GM21737 (cell line): ENCODE data around the gene EZR.
"Not testable (repeated sequence)": the region's sequence is repeated elsewhere in the genome, so short reads cannot be mapped to it uniquely, and the experiment has no call there.

ENCODE experiments used
- ATAC-seq: cut with Tn5 transposase; IDR thresholded peaks from one replicate; pipeline ENCODE4 v1.9.1; 2021; ENCODE audit warnings: mild to moderate bottlenecking, moderate library complexity; ENCODE audit not compliant: unreplicated experiment

The EZR gene

DNA sequence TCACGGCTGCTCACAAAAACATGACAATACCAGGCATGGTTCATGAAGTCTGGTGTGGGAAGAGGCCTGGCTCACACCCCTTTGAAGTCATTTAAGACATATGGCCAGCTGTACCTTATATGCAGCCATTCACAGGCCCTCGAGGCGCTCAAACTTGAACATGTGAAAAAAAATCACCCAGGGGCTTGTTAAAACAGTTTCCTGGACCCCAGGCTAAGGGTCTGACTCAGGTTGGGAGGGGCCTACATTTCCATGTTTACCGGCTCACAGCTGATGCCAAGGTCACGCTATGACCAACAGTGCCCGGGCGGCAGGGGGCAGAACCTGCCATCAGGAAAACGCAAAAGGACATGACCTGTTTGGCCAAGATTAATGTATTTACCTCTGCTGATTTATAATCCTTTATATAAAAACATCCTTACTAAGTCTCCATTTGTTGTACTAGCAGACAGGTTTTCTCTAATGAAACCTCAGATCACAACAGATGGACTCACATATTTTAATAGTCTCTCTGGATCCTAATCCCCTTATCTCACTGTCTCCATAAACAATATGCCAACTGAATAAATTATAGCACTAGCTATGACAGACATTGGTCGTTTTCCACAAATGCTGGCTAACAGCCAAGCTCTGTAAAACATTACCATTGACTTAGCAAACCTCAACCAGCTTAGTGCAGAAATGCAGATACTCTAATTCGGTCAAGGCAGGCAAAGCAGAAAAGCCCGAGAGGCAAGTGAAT is 19.9 kb downstream of the EZR start:
- ATAC-seq, result no peak

DNA sequence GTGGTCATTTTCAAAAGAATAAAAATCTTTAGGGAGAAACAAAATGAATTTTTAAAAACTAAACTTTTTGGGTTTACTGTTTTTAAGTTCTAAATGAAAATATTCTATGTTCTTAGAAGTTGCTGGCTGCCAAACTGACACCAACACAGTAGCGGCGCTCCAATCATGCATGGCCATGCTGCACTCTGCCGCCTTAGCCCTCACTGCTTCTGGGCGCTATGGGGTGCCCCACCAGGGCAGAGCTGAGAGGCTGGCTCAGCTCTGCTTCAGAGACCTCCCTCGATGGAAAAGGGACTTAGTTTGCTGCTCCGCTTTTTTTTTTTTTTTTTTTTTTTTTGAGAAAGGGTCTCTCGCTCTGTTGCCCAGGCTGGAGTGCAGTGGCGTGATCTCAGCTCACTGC is 20.9 kb downstream of the EZR start:
- no peak for ATAC-seq

DNA sequence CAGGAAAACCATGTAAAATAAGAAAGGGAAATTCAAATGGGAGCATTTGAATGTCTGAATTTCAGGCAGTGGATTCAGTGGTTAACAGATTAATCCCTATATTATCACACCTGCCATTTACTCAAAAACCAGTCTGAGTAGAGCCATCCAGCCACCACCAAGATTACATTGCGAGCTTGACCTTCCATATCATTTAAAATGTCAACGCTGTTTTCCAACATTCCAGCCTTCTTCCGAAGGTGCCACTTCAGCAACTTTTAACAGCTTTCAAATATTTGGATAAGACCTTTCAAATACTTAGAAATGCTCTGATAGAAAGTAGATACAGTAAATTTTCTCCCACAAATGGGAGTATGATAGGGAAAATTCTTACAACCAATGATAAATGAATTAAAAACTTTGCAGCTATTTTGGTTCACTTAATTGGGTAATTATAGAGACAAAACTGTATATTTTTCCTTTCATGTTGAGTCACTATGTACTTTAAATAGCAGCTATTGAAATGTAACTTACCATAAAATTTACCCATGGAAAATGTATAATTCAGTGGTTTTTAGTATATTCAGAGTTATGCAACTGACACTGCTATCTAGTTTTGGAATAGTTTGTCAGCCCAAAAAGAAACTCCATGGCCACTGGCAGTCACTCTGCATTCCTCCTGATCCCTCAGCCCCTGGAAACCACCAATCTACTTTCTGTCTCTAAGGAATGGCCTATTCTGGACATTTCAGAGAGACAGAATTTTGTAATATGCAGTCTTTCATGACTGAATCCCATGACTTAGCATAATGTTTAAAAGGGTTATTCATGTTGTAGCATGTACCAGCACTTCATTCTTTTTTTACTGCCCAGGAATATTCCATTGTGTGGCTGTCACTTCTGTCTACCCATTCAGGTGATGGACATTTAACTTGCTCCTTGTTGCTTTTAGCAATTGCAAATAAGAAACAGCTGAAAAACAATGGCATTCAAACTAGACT is 21.5 kb downstream of the EZR start:
- ATAC-seq, result no peak

DNA sequence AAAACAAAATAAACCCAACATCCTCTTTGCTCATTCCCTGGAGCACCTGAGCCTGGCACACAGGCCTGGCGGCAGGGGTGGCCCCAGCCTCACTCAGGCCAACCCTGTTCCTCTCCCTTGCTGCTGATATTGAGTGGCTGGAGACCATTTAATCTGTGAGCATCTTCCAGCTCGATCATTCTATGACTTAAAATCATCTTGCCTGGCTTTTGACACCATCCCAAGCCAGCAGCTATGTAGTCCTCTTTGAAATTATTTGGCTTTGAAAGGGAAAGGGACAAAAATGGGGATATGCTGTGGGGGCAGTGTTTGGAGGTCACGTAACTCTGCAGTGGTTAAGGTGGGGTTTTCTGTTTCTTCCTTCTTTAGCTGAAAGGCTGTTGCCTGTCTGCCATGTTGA is 22.8 kb downstream of the EZR start:
- no peak for ATAC-seq

DNA sequence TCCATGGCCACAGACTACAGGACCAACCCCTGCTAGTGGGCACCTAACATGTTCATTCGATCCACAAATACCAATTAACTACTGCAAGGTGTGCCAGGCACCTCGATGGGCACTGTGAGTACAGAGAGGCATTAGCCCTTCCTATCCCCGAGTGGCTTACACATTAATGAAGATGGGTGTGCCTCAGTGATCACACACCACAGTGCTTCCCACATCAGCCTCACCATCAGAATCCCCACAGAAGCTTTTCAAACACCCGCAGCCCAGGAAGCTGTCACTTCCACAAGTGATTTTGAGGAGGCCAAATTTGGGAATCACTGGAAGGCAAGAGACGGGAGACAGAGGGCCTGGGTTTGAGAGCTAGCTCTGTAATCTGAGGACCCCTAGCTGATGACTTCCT is 23.7 kb downstream of the EZR start:
- no peak for ATAC-seq

DNA sequence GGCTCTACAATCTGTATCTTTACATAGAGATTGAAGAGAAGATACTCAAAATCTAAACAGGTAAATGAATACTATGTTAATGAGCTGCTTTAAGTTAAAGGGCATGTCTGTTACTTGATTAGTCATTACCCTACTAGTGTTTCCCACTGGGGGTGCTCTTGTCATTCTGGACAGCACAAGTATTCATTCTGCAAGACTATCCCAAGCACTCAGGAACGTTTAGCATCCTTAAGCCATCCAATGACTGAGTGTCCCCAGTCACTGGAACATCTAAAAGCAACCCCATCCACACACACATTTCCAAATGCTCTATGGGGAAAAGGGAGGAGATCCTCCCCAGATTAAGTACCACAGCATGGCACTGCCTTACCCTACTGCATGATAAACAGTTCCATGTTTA is 25.7 kb downstream of the EZR start:
- ATAC-seq, result no peak

DNA sequence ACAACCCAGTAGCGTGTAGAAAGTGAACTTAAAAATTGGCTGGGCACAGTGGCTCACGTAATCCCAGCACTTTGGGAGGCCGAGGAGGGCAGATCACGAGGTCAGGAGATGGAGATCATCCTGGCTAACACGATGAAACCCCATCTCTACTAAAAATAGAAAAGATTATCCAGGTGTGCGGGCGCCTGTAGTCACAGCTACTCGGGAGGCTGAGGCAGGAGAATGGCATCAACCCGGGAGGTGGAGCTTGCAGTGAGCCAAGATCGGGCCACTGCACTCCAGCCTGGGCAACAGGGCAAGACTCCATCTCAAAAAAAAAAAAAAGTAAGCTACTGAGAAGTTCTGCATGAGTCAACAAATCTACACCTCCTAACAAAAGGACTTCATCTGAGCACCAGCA is 26.7 kb downstream of the EZR start:
- ATAC-seq, result not testable (repeated sequence)

DNA sequence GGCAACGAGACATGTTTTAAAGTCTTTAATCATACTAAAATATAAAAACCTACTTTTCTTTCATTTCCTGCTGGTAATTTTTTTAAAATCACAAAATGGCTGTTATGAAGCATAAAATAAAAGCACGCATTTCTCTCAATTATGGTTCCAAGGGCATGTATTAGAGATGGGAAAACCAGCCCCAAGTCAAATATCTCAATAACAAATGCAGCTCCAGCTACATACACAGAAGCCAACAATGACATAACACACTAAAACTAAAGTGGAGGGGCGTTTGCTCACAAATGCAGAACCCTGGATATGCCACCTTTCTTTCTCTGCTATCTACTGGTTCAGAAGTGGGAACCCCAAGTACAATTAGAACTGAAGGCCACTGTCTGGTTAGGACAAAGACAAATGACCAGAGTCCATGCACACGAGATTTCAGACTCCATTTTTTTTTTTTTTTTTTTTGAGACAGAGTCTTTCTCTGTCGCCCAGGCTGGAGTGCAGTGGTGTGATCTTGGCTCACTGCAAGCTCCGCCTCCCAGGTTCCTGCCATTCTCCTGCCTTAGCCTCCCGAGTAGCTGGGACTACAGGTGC is 27.8 kb downstream of the EZR start:
- no peak for ATAC-seq

DNA sequence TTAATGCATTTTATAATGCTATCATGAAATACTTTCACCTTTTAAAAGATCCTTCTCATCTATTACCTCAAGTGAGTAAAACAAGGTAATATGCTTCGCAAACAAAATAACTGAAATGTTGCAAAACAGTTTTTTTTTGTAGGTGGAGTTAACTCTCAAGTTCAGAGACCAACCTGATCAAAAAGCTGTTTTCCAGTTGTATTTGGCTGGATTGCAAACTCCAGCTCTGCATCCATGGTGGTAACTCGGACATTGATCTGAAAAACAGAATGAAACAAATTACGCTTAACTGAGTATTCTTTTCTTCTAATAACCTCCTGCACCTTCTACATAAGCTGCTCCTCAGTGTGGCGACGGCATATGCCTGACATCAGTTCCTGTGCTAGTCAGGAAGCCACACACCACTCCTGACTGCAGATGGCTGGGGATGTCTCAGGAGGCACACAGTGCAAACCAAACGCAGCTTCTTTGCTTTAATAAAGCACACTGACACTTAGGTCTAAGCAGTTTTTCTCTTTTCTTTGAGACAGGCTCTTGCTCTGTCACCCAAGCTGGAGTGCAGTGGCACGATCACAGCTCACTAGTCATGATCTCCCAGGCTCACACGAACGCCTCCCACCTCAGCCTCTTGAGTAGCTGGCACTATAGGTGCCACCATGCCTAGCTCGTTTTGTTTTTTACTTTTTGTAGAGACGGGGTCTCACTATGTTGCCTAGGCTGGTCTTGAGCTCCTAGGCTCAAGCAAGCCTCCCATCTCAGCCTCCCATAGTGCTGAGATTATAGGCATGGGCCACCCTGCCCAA is 29.9 kb downstream of the EZR start:
- peak; percentile 59 for ATAC-seq

DNA sequence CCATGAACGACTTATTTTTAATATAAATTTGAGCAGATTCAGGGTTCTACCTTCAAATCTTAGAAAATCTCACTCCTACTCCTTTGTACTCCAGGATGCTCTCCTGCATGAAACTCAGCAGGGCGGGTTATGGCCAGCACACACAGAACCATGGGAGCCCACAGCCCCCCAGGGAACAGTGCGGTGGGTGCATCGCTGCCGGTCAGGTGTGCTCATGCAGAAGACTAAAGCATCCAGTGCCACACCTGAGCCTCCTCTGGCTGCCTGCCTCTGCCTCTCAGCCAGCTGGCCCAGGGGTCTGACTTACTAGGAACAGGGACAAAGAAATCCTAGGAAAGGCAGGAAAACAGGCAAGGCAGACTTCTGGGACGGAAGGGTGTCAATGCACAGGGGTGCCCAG is 31.8 kb downstream of the EZR start:
- no peak for ATAC-seq

DNA sequence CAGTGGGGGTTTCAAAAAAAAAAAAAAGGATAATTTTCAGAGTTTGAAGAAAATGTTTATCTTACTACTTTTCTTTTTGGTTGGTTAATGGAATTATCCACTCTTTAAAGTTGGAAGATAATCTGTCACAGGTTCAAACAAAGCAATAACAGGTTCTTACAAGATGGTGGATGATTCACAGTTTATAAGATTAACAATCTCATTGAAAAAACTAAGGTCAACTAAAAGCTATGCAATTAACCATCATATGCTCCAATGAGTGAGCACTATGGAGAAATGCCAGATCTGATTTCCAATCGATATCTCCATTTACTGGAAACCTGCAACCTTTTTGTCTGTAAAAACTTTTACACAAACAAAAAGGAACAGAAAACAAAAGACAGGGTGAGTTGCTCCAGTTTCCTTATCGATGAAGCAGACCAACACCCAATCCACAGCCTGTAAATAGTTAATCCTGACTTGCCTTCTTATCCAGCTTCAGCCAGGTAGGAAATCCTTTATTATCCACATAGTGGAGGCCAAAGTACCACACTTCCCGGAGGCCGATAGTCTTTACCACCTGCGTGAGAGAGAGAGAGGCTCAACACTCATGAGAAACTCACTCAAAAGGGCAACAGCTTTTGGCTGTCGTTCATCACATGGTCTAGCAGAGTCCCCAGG is 32.4 kb downstream of the EZR start:
- ATAC-seq, result no peak

DNA sequence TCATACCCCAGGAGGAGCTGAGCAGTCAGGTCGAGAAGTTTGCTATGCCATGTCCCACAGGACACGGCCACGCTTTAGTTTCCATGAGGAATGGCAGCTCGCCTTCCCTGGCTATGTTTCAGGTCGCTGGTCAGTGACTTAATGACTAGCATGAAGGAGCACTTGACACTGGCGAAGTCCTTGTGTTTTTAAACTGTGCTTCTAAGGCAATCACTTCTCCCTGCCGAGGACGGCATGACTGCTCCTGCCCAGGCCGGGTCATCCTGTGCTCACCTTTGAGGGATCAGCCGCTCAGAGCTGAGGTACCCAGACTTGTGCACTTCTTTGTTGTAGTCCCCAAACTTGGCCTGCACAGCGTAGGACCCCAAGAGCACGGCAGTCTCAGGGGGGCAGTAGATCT is 34.1 kb downstream of the EZR start:
- ATAC-seq, result no peak

DNA sequence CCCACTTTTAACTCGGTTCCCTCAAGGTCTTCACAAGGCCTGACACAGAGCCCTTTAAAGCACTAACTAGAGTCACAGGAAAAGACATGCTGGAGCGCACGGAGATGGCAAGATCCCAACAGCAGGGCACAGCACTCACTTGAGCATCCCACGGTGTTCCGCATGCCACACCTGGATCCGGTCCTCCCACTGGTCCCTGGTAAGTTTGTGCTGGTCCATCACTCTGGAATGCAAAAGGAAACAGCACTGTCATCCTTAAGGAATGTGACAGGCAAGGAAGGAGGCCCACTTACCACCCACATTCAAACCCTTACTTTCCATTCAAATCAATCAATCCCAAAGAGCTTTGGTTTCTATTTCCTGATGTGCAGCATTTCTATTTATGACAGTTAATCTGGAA is 34.7 kb downstream of the EZR start:
- ATAC-seq, result no peak

DNA sequence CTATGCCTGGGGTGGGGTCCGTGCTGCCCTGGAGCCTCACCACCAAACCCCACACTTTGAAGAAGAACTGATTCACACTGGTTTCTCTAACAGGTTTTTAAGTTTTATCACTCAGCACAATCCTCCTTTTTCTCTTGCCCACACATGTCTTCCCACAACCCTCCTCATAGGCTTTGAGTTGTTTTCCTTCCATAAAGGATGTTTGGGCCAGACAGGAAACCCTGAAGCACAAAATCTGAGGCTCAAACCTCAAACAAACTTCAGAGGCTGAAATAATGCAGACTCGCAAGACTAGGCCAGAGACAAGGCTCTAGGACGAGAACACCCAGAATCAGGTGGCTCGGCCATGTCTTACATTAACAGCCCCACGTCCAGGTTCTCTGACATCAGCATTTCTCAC is 35.3 kb downstream of the EZR start:
- no peak for ATAC-seq

DNA sequence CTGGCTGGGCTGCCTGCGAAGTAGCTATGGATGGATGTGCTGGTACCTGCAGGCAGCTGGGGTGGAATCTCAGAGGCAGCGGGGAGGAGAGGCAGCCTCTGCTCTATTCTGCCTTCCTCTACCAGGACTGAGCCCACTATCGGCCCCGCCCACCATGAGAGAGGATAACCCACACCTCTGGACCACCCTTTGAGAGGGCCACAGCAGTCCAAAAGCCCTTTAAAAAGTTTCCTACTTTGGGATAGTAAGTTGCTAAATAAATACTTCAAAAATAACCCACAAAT is 36.1 kb downstream of the EZR start:
- no peak for ATAC-seq

DNA sequence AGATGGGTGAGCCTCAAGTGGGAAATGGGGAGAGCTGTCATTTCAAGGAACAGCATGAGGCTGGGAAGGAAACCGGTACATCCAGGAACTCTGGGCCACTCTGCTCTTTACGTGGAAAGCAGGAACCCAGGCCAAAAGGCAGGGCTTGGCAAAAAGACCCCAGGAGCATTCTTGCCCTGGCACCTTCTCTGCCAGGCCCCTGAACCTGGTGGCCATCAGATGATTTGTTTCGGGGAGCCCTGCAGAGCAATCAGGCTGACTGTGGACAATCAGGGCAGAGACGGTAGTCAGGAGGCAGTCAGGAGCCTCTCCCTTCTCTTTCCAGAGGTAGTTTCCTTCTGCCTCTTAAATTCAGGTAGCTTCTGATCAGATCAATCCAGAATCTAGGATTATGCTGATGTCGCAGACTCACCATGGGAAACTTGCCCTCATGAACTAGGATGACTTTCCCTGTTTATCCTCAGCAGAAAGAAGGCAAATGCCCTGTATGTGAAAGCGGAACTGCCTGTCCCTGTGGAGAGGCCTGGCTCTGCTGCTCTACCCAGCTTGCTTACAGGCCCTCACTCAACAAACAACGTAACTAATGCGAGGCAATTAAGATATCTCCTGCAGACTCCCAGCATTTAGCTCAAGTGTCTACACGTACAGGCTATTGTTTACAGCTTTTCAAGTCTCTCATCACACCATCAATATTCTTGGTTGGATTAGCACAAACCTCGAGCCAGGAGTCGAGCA is 36.6 kb downstream of the EZR start:
- ATAC-seq, result no peak

DNA sequence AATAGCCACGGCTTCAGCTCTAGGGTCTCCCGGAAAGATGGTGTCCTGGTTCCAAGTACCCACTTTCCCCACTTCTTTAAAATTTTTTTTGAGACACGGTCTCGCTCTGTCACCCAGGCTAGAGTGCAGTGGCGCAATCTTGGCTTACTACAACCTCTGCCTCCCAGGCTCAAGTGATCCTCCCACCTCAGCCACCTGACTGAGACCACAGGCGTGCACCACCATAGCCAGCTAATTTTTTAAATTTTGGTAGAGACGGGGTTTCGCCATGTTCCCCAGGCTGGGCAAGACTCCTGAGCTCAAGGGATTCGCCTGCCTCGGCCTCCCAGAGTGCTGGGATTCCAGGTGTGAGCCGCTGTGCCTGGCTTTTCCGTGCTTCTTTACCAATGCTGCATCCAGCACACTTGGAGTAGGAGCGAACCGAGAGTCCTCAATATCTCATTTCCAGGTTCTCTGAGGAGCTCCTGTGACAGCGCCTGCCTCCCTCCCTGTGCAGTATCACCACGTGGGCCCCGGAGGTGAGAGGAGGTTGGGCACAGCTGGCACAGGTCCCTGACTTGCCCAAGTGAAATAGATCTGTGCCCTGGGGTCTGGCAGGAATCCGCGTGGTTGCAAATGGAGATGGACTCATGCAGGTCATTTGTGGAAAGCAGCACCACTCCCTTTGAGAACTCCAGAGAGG is 37.3 kb downstream of the EZR start:
- ATAC-seq, result no peak

DNA sequence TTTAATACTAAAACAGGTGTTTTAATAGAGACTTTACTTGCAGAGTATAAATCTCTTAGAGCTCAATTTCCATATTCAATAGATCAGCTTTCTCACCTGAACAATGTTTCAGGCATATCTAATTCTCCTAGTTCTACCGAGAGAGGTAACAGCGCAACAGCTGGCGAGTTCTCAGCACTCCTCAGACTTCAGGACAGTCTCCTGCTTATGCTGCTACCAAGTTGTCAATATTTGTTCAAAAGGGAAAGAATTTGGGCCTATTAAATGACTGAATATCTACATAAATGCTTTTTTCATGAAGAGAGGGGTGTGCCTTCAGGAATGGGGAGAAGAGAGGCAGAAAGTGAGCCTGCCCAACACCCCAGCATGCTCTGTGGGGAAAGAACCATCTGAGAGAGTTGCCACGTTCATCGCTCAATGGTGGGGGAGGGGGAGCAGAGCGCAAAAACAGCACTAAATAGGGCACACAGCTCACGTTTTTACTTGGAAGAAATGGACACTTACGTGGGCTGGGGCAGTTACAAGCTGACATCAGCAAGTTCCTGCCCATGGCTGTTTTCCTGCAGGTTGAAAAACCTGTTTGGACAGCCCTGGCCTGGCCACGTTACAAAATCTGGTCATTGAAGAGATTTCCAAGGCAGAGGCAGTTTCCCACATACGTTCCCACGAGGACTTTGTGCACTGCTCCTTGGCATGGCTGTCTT is 38.0 kb downstream of the EZR start:
- no peak for ATAC-seq
